Coronary artery (tissue), 2 donors: ENCODE results near the gene AGTRAP.

Experiments
- DNase-seq: peaks from one replicate; pipeline ENCODE4 v3.0.0-alpha.2; 2017; ENCODE audit warnings: low spot score
- H3K27ac ChIP-seq, 2 donors: fragments of 200-600 bp; sonication (generic); one replicate each; pipeline ENCODE4 v1.5.1; 2016 to 2019
- H3K4me3 ChIP-seq: fragments of 200-600 bp; sonication (generic); 2 replicates; pipeline ENCODE4 v1.5.1; 2016; ENCODE audit warnings: mild to moderate bottlenecking, moderate library complexity
- CTCF ChIP-seq: fragments of 200-600 bp; sonication (generic); IDR thresholded peaks from one replicate; pipeline ENCODE4 v1.5.1; 2019; ENCODE audit warnings: antibody characterized with exemption

The AGTRAP gene

GRCh38 chr1:11768821-11769220, 32.9 kb downstream of the AGTRAP start:
- no peak for DNase-seq
- no peak overlapping the region for H3K4me3 ChIP-seq
- TF ChIP-seq CTCF = no peak
- H3K27ac ChIP-seq = no peak overlapping the region

GRCh38 chr1:11769274-11769673, 33.3 kb downstream of the AGTRAP start:
- DNase-seq = no peak
- Histone ChIP-seq H3K27ac (no peak overlapping the region), H3K4me3 (no peak overlapping the region)
- TF ChIP-seq CTCF = no peak

- no peak for TF ChIP-seq CTCF
- Histone ChIP-seq H3K27ac (no peak overlapping the region), H3K4me3 (no peak overlapping the region)
- no peak for DNase-seq
Measured at GRCh38 chr1:11770011-11770410, 34.1 kb downstream of the AGTRAP start.

- H3K4me3 ChIP-seq = no peak overlapping the region
- TF ChIP-seq CTCF = no peak
- DNase-seq = no peak
- H3K27ac ChIP-seq = no peak overlapping the region
Measured at GRCh38 chr1:11771481-11772043, 35.6 kb downstream of the AGTRAP start.

GRCh38 chr1:11772458-11772857, 36.5 kb downstream of the AGTRAP start:
- TF ChIP-seq CTCF = no peak
- Histone ChIP-seq H3K4me3 (no peak overlapping the region), H3K27ac (no peak overlapping the region)
- DNase-seq = no peak

- no peak for DNase-seq
- Histone ChIP-seq H3K27ac (no peak overlapping the region), H3K4me3 (no peak overlapping the region)
- no peak for TF ChIP-seq CTCF
Measured at GRCh38 chr1:11774753-11775152, 38.8 kb downstream of the AGTRAP start.

GRCh38 chr1:11777658-11778322, 41.9 kb downstream of the AGTRAP start:
- H3K4me3 ChIP-seq = no peak overlapping the region
- no peak overlapping the region for H3K27ac ChIP-seq
- no peak for TF ChIP-seq CTCF
- DNase-seq = no peak
